SH-SY5Y (cell line): ENCODE data around the gene HS6ST1.

ENCODE experiments used
- GATA2 ChIP-seq: IDR thresholded peaks from 2 replicates; pipeline ENCODE4 v1.6.1; 2011; ENCODE audit warnings: mild to moderate bottlenecking, low read depth, low read length
- GATA3 ChIP-seq: IDR thresholded peaks from 2 replicates; pipeline ENCODE4 v1.6.1; 2011; ENCODE audit warnings: low read depth, mild to moderate bottlenecking, low read length, moderate library complexity

HS6ST1 gene

DNA sequence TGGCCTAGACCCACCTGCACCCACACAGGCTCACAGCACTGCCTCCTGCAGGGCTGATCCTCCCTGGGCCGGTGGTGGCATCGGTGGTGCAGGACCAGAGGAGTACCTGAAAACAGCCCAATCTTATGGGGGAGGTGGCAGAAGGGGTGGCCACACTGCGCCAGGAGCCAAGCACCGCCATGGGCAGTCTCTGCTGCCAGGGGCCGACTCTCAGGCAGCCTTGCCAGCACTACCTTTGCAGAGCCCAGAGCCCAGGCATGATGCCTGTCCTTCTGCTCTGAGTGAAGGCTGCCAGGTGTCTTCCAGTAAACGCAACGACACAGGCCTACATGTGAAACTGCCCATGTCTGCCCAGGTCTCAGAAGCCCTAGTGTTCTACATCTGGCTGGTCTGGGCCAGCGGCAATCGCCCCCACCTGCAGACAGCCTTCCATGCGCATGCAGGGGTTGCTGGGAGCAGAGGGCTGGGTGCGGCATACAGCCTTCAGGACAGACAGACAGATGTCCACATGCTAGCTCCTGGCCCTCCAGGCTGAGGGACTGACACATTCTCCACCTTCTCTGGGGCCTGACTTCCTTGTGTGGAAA lies 6.8 kb downstream of the HS6ST1 start:
- TF ChIP-seq GATA3 (no peak), GATA2 (no peak)

- TF ChIP-seq GATA2 = no peak
- TF ChIP-seq GATA3 = no peak
These were observed 7.4 kb downstream of the HS6ST1 start for GRCh38 chr2:128311216-128311754.

DNA sequence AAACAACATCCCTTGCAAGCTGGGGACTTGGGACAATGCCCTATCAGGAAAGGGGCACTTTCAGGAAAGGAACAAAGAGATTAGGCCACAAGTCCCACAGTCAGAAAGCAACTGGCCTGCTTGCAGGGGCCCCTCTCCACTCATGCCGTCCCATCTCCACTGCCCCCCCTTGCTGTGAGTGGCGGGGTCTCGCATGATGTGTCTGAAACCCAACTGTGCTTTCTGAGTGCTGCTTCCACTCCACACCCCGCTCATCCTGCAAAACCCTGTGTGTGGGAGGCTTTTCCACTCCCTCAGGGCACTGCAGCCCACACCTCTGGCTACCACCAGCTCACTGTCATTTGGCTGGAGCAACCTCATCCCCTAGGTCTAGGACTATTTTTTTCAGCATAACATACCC lies 7.9 kb downstream of the HS6ST1 start:
- no peak for TF ChIP-seq GATA3
- no peak for TF ChIP-seq GATA2

GRCh38 chr2:128310094-128310716 lies 8.5 kb downstream of the HS6ST1 start:
- no peak for TF ChIP-seq GATA3
- no peak for TF ChIP-seq GATA2

GRCh38 chr2:128309280-128310093 lies 9.2 kb downstream of the HS6ST1 start:
- TF ChIP-seq GATA3 (no peak), GATA2 (no peak)

DNA sequence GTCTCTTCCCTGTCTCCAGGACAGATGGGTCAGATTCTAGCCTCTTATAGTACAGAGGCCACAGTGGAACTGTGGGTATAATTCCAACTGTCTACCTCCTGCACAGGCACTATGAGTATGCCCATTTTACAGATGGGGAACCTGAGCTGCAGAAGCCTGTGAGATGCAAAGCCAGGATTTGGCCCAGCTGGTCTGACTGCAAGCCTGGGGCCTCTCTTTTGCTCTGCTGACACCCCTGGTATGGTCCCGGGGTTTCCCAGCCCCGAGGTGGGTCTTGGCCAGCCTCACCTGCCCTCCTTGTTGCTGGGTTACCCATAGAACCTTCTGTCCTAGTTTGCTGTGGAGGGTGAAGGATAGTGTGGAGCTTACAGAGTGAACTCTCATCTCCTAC lies 9.8 kb downstream of the HS6ST1 start:
- TF ChIP-seq GATA3 (no peak), GATA2 (no peak)

DNA sequence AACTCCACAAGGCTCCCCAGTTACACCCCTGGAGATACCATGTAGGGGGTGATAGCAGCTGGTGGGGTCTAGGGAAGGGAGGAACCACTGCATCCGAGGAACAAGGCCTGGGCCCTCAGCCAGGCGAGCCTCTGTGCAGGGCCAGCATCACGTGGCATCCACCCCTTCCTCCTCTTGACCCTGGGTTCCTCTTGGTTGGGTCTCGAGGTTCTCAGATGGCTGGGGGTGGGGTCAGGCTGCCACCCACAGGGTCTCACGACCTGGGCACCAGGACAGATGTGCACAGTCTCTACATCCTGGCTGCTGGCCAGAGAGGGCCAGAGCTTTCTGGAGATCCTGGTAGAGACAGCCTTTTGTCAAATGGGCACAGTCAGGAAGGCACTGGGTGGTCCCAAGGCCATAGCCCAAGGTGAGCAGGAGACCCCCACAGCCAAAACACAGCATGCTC lies 10.4 kb downstream of the HS6ST1 start:
- no peak for TF ChIP-seq GATA2
- no peak for TF ChIP-seq GATA3

DNA sequence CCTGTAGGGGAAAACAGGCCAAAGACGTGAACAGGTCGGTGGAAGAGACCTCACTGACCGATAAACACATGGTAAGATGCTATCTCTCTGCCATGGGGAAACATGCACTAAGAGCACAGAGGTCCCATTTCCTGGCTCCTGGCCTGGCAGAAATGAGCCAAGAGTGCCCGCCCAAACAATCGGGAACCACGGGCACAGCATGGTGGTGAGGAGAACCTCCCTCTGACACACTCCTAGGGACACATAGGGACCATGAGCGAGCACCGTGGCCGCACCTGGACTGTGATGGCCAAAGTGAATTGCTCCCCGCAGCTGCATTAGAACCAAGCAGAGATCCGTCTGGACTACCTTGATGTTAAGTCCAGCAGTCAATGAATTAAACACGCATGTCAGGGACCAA lies 11.1 kb downstream of the HS6ST1 start:
- TF ChIP-seq GATA3 (no peak), GATA2 (peak; percentile 23; the same call in 1 of the 2 replicates)

DNA sequence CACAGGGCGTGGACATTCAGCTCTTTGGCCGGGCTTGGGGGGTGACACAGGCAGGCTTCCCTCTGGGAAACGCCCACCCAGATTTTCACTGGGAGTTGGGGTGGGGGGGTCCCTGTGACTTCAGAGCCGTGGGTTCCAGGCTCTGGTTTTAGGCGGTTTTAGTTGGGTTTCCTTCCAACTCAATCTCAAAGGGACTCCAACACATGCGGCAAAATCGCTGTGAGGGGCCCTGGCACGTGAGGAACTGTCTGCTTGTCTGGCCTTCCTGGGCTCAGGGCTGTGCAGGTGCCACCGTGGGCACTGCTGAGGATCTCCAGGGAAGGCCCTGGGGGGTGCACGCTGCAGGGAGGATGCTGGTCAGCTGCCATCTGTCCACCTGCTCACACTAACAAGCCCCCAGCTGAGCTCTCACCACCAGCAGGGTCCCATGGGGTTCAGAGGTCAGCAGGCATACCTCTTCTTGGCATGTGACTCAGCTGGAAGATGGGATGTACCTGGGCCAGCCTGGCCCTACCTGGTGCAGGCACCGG lies 11.7 kb downstream of the HS6ST1 start:
- no peak for TF ChIP-seq GATA2
- TF ChIP-seq GATA3 = no peak

DNA sequence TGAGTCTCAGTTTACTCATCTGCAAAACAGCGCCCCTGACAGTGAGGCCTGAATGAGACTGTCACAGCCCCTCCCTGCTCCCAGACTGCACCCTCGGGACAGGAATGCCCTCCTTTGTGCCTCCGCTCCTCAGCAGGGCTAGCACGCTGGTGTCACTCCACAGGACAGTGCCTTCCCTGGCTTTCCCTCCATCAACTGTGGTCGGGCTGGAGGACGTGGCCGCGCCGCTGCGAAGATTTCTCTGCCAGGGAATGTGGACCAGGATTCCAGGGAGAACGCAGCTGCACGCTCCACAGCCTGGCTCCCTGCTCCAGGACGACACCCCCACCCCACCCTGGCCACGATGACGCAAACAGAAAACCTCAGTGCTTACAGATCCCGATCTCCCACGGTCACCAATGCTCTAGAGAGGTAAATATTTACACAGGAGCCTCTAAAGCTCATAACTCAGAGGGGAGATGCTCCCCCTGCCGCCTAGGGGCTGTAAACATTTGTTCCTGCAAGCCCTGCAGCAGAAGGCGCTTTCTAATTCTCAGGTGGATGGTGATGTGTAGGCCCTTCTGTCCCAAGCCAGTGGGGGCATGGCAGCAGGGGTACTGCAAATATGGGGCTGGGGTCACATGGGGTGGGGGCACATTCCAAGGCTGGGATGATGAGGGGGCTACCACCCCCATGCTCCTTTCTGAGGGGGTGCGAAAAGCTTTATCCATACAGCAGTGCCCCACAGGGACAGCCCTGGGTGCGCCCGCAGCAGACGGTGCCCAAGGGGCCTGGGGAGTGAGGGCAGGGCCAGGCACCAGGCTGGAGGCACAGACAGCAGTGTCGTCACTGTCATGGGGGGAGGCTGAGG lies 12.4 kb downstream of the HS6ST1 start:
- TF ChIP-seq GATA3 (no peak), GATA2 (no peak)

- TF ChIP-seq GATA3 = no peak
- TF ChIP-seq GATA2 = no peak
These were observed 13.1 kb downstream of the HS6ST1 start for GRCh38 chr2:128305555-128306080.

DNA sequence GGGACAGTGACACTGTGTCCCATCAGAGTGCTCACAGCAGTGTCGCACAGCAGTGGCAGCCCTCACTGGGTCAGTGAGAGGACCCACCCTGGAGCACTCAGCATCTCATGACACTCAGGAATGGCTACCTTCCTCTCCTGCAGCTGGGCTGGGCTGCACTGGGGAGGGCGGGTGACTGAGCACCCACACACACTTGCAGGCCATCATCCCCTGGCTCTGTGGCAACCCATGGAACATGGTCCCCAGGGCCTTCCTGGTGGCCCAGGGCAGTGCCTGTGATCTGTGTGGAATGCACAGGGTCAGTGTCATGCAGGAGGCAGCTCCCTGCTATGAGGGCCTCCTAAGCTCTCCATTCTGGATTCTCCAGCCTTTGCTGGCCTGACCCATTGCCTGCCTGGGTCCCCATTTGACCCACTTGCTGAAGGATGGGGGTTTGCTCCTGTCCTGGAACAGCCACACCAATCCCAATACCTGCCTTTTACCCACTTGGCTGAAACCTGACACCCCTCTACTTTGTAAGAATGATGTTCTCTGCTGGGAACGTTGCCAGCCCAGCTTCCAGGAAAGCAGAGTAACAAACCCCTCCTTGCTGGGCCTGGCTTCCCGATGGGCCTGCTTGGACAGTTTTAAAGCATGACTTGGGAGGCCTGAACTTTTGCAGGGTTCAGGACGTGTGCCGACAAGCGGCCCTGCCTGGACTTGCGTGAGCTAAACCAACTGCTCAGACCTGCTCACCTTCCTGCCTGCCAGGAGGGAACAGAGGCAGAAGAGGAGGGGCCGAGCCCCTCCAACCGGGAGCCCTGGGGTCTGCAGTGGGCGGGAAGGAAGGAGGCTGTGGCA lies 13.7 kb downstream of the HS6ST1 start:
- TF ChIP-seq GATA2 (no peak), GATA3 (no peak)
